ENCODE data around the gene PRRT3.
A peak's percentile ranks its signal among the peaks of the same experiment; 100 is the strongest.

PRRT3 gene

DNA sequence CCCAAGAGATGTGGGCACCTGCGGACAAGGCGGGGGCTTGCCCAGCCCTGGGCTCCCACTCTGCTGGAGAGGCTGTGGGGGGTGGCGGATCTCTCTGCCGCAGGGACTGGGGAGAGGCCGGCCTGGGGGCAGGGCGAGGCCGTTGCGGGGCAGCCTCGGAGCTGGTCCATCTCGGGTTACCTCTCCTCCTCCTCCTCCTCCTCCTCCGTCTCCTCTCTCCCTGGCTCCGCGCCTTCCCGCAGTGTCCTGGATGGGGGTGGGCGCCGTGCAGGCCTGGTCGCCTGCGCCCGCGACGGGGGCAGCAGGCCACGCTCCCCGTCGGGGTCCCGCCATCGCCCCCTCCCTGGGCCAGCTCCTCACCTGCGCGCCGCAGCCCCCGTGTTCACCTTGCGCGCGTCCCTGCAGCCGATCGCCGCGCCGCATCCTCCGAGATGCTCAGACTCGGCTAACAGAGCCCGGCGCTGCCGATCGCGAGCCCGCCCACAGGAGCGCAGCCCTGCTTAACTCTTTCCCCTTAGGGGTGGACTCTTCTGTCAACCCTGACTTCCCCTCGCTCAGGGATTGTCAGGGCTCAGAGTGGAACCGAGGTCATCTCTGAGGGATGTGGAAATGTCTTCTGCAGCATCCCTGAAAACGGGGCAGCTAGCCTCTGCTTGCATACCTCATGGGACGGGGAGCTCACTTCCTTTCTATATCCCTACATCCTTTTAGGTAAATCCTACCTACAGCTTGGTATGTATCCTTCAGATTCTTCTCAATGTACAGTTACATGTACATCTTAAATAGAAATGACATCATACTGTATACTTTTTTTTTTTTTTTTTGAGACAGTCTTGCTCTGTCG lies at the start of gene PRRT3:
TSS of gene PRRT3 (minus strand) at position 447 of the 844 bp plus-strand sequence. CDS start 2,293 bp downstream, outside the sequence.
- DNase-seq, result peak; percentile 67

DNA sequence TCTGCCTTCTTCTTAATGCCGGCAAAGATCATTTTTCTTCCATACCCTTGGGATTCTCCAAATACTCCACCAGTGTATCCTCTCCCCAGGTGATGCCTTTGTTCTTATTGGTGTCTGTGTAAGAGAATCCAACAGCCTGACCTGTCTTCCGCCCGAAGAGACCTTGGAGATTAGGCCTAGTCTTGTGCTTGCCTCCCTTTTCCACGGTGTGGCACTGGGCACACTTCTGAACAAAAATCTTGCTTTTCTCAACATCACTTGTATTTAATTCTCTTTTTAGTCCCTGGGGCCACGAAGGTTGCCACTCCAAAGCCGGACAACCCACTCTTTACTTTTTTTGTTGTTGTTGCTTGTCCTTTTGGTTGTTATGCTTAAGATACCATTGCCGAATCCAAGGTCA lies 48.5 kb upstream of the PRRT3 start:
- DNase-seq, result no peak

DNA sequence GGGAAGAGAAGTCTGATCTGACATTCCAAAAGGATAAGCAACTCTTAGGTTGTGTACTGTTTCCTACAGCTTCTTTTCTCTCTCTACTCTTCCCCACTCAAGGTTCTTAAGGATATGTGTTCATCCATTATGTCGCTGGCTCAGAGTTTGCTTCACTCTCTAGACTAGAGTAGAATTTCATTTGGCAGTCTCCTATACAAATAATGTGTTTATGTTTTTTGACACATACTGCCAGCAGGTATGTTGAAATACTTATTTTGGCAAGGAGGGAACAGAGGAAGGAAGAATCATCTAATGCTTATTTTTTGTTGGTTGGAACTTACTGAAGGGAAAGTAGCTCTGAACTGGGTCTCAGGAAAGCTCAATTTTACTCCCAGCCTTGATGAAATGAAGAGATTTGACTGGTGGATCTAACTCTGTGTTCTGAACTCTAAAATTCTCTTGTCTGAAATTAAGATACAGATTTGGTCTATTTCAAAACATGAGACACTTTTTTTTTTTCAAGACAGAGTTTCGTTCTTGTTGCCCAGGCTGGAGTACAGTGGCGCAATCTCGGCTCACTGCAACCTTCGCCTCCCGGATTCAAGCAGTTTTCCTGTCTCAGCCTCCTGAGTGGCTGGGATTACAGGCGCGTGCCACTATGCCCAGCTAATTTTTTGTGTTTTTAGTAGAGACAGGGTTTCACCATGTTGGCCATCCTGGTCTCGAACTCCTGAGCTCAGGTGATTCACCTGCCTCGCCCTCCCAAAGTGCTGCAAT lies 42.1 kb upstream of the PRRT3 start:
- DNase-seq, result no peak

DNA sequence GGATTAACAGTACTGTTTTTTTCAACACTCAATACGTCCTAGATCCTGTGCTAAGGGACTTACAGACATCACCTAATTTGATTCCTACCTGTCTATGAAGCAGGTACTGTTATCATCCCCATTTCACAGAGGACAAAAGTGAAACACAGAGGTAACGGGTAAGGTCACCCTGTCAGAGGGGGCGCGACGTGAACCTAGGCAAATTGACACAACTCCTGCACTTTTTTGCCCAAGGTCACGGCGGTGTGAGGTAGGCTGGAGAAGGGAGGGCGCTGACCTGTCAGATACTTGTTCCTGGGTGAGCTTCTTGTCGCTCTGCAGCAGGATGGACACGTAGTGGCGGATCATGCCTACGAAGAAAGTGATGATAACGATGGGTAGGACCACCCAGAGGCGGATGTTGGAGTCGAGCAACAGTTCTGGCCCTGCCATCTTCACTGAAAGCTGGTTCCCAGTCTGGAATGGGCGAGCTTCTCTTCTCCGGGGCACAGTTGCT lies 34.1 kb upstream of the PRRT3 start:
- no peak for DNase-seq

DNA sequence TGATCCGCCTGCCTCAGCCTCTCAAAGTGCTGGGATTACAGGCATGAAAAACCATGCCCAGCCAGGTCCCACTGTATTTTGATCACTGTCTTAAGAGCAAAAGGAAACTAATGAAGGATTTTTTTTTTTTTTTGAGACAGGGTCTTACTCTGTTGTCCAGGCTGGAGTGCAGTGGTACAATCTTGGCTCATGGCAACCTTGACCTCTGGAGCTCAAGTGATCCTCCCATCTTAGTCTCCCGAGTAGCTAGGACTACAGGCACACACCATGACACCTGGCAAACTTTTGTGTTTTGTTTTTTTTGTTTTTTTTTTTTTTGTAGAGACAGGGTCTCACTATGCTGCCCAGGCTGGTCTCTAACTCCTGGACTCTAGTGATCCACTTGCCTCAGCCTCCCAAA lies 28.0 kb upstream of the PRRT3 start:
- no peak for DNase-seq

DNA sequence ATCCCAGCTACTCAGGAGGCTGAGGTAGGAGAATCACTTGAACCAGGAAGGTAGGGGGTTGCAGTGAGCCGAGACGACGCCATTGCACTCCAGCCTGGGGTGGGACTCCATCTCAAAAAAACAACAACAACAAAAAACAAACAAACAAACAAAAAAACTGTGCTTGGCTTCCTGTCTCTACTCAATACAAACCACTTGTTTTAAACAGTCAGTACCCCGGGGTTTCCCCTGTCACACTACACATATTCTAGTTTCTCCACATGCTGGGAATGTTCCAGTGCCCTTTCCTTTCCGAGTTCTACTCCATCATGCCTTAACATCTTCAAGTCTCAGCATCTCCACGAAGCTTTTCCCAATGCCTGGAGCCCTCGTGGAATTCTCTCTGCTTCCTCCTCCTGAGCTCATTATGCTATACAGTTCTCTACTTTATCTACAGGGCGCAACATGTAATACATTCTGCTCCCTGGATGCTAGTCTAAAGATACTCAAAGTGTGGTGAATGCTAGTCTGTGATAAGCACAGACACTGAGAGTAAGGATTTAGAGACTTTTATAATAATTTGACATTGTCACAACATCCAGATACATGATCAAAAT lies 26.6 kb upstream of the PRRT3 start:
- DNase-seq, result no peak

DNA sequence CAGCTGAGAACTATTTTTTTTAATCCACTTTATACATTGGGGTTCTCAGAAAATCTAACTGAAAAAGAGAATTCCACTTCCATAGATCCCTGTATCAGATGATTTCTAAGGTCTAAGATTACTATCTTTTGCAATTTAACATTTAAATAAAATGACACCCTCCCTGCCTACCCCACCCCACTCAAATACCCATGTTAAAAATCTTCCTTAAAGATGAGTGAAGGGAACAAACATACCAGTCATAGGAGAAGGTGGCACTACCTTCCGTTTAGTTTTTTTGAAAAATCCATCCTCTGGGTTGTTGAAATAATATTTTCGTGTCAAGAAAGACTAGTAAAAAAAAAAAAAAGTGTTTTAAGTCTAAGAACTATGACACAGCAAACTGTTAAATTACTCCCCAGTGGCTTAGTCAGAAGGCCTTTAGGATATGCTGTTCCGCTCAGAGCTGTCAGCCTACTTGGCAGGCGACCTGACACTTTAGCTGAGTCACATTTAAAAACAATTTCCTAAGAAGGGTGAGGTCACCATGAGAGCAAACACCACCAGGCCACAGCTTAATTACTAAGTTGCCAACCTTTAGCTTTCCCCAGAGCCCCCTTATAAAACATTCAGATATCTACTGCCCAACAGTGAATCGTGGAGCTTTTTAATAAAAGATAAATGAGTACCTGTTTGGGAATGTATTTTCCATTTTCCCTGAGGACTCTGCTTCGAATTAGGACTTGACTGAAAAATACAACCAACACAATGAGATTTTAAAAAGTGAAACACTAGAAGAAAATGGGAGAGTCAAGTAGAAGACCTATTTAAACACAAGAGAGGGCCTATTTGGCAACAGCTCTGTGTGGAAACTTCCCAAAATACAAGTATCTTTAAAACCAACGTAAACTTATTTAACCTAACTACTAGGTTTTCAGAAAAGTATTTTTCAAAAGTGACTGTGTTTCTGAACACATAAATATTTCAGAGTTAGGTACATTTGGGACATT lies 24.8 kb upstream of the PRRT3 start:
- DNase-seq, result no peak

DNA sequence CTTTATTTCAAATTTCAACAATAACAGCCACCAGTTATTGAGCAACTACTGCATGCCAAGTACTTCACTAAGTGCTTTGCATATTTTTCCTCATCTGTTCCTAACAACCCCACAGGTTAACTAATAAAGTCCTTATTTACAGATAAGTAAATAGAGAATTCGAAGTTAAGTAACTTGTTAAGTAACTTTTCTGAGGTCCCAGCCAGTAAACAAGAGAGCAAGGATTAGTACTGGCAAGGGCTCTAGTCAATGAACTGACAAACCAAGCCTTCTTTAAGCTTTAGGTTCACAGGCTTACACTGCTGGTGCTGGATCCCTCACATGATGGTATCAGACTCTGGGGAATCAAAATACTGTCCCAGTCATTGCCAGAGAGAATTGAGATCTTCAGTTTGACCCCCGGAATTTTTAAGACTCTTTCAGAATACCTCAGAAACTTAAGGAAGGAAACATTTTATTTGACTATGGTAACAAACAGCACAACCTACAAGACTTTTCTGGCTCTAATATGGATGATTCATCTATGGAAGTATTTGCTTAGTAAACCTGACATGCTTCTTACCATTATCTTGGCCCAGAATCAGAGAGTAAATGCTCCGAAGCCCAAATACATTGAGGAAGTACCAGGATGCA lies 17.9 kb upstream of the PRRT3 start:
- DNase-seq, result no peak

DNA sequence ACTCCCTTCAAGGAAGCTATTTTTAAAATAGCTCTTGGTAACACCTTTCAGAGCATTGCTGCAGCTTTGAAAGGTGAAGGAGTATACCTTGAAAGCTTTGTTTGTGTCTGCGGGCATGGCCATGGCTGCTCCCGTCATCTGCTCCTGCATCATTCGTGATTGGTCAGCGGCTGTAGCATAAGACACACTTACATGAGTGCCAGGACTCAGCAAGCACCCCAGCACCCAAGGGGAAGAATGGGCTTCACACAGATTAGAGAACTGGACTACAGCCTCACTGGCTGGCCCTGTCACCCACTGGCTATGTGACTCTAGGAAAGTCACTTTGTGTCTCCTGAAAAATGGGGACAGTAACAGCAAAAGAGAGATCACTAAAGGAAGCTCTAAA lies 17.4 kb upstream of the PRRT3 start:
- DNase-seq, result no peak

DNA sequence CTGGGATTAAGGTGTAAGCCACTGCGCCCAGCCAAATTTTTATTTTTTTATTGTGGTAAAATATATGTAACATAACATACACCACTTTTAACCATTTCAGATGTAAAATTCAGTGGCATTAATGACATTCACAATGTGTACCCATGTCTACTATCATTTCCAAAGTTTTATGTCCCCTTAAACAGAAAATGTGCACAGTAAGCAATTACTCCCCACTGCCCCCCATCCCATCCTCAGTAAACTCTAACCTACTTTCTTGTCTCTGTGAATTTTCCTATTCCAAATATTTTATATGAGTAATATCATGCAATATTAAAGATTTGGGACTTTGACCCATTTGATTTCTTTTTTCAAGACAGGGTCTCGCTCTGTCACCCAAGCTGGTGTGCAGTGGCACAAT lies 14.6 kb upstream of the PRRT3 start:
- DNase-seq, result no peak

DNA sequence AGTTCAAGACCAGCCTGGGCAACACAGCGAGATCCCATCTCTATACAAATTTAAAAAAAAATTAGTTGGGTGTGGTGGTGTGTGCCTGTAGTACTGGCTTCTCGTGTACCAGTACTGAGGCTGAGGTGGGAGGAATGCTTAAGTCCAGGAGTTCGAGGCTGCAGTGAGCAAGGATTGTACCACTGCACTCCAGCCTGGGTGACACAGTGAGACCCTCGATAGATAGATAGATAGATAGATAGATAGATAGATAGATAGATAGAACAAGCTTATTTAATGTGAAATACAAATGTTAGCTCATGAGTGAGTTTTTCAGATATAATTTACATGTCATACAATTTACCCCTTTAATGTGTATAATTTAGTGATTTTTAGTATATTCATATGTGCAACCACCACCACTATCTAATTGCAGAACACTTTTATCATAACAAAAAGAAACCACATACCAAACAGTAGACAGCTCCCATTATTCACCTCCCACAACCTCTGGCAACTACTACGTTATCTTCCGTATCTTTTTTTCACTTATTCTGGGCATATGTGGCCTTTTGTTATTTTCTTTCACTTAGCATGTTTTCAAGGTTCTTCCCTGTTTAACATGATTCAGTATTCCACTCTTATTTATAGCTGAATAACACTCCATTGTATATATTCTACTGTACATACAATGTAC lies 13.1 kb upstream of the PRRT3 start:
- no peak for DNase-seq

DNA sequence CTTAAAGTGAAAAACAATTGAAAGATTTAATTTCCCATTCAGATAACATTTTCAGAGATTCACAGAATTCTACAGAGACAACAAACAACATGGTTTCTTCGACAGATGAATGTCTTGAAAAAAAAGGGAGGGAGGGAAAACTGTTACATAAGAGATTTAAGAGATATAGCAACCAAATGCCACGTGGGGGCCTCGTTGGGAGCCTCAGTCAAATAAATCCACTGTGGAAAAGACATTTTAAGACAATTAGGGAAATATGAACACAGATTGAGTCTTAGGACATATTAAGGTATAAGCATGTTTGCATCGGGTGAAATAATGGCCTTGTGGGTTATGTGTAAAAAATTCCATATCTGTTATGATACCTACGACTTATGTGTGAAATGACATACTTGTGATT lies 5.0 kb upstream of the PRRT3 start:
- no peak for DNase-seq

DNA sequence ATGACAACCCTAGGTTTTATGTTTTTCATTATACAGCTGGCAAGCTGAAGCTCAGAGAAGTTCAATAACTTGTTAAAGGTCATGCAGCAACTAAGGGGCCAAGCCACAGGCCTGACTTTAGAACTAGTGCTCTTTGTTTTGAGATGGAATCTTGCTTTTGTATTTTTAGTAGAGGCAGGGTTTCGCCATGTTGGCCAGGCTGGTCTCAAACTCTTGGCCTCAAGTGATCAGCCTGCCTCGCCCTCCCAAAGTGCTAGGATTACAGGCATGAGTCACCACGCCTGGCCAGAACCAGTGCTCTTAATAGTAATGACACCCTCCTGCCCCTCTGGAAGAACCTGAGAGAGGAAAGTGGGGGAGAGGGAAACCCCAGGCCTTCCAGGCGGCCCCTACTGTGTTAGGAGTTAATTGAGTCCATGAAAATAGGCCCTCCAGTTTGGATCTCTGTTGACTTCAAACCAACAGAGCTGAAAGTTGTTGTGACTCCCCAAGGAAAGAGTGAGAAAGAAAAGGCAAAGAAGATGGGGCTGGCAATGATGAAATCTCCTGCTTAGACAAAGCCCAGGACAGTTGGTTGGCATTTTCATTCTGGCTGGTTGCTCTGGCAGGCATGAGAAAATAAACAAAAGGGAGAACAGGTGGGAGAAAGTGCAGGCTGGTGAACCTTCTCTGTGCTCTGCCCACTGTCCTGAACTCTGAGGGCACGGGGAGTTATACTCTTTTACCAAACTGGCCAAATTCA lies 3.6 kb upstream of the PRRT3 start:
- DNase-seq, result no peak

DNA sequence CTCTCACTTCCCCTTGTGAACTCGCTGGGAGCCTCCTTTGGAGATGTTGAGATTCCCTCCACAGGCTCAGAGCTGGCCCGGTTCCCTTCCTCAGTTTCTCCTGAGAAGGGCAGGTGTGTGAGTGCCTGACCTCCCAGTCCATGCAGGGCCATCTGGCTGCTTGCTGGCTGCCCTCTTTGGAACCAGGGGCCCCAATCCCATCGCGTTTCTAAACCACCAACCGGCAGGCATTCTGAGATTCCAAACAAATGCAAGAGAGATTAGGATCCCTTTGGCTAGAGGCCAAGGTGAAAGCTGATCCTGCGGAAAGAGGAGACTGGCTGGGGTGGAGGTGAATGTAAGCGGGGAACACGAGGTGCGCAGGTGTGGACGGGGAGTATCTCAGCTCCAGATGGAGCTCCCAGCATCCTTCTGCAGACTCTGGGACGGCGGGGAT lies 2.9 kb upstream of the PRRT3 start:
- no peak for DNase-seq

DNA sequence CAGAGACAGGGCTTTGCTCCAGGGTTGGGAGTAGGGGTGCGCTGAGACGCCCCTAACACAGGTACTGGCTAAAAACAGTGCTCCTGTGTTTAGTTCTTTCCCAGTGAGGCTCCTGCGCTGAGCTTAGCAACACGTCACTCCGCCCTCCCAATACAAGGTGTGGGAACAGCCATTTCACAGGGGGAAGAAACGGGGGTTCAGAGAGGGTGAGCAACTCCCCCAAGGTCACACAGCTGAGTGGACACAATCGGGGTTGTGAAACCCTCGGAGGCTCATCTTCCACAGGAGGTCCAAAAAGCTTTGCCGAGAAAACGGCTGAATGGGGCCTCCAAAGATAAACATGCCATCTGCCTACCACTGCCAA lies 628 bp downstream of the PRRT3 start:
- no peak for DNase-seq

DNA sequence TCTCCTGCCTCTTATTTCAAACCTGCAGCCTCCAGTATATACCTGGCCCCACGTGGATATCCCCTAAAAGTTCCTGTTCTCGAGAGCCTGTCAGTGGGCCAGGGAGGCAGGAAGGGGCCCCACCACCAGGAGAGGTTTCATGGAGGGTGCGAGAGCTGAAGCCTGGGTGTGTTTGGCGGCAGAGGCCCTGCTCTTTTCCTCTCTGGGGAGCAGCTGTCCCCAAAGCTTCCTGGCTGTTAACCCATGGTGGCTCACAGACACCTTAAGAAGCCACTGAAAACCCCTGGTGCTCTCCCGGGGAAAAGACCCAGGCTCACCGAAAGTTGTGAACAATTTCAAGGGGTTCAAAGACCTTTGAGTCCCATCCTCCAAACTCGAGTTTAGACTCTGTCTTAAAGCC lies 1.1 kb downstream of the PRRT3 start:
- DNase-seq, result peak; percentile 17

DNA sequence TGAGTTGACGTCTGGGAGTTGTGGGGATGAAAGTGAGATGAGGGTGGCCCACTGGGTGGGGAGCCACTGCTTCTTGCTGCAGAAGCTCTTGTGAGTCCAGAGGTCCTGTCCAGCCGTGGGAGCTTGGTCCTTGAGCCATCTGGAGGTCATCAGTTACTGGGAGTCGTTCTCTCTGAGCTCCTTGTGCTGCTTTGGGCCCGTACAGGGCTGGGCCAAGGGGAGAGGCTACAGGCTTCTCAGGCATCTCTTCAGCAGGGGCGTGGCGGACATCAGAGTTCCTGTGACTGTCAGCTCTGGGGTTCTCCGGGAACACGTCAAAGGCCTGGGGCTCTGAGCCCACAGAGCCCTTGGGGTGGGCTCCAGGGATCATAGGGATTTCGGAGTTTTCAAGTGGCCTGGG lies 2.6 kb downstream of the PRRT3 start:
- no peak for DNase-seq

DNA sequence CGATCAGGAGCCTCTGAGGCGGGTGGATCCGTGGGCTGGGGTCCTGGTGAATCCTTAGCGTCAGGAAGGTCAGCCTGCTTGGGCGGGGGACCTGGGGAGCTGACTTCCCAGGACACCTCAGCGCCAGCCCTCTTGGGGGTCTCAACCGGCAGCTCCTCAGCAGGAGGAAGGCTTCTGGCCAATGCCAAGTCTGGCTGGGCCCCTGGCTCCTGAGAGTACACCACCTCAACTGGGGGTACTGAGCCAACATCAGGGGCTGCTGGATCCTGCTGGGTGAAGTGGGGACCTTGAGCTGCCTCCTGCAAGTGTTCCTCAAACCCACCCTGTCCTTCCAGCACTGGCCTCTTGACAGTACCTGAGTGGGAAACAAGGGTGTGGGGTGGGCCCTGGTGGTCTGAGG lies 3.1 kb downstream of the PRRT3 start:
- no peak for DNase-seq

DNA sequence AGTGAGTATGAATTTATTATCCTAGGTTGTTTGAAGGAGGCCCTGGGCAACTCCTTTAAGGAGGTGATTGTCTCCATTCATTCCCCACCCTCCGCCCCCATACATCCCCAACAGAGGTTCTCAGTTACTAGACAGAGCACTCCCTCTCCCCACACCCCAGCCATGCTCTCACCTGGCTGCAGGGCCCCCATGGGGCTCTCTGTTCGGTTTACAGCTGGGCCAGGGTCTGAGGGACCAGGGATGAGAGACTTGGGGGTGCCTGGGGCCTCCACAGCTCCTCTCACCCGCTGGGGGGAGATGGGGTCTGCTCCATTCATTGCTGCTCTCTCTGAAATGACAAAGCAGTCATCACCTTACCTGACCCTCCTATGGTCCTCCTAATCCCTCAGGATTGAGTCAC lies 3.6 kb downstream of the PRRT3 start:
- DNase-seq, result no peak
